ENCODE data around the gene LGI4. TPM values are rescaled to one million over a fixed set of nuclear protein-coding genes. Genes with fewer than 3 reads are reported as not detected.

The LGI4 gene
- total and polyA plus RNA-seq, 3 donors from 2014 or later: 4.5 to 7.9 (median 4.5) TPM

GRCh38 chr19:35100588-35101533, 34.0 kb downstream of the LGI4 start:
- WGBS, 2 donors: 74 to 75% methylated on average over 15 to 16 of the region's 16 CpGs
- Histone ChIP-seq H3K4me1 (no peaks in the 10 kb centered on the region), H3K27me3 (no peaks in the 10 kb centered on the region), H3K36me3 (ENCODE audit: low read depth, missing control alignments) (no peaks in the 10 kb centered on the region), H3K9me3 (no peaks in the 10 kb centered on the region), H3K27ac (no peak overlapping the region), H3K4me3 (no peak overlapping the region)
- TF ChIP-seq POLR2A (IDR thresholded peaks at IDR 0.05) (no peak), CTCF (IDR thresholded peaks at IDR 0.05) (no peak)
- no peak for DNase-seq
- intact Hi-C loops (cut with DNase I; ENCODE audit: low total_unique reads): no loop called here

- no peak for DNase-seq
- Histone ChIP-seq H3K4me3 (no peak overlapping the region), H3K4me1 (no peaks in the 10 kb centered on the region), H3K27me3 (no peaks in the 10 kb centered on the region), H3K27ac (no peak overlapping the region), H3K9me3 (no peaks in the 10 kb centered on the region), H3K36me3 (ENCODE audit: low read depth, missing control alignments) (no peaks in the 10 kb centered on the region)
- WGBS, 2 donors: 95 to 98% methylated on average over 10 to 13 of the region's 13 CpGs
- TF ChIP-seq POLR2A (IDR thresholded peaks at IDR 0.05): no peak
- no peak for TF ChIP-seq CTCF (IDR thresholded peaks at IDR 0.05)
- intact Hi-C loops (cut with DNase I; ENCODE audit: low total_unique reads): no loop called here
These were observed 35.0 kb downstream of the LGI4 start for GRCh38 chr19:35099897-35100275.

- no peak for TF ChIP-seq CTCF (IDR thresholded peaks at IDR 0.05)
- no peaks in the 10 kb centered on the region for H3K27me3 ChIP-seq
- intact Hi-C loops (cut with DNase I; ENCODE audit: low total_unique reads): no loop called here
- 82 to 86% methylated on average over 17 to 20 of the region's 21 CpGs for WGBS, 2 donors
- H3K4me1 ChIP-seq: no peaks in the 10 kb centered on the region
- H3K36me3 ChIP-seq (ENCODE audit: low read depth, missing control alignments): no peaks in the 10 kb centered on the region
- no peak overlapping the region for H3K27ac ChIP-seq
- H3K9me3 ChIP-seq: no peaks in the 10 kb centered on the region
- DNase-seq: no peak
- no peak overlapping the region for H3K4me3 ChIP-seq
These were observed 35.5 kb downstream of the LGI4 start for GRCh38 chr19:35099155-35099896.

GRCh38 chr19:35098413-35099049, 36.3 kb downstream of the LGI4 start:
- H3K36me3 ChIP-seq (ENCODE audit: low read depth, missing control alignments): no peaks in the 10 kb centered on the region
- WGBS, 2 donors: 80 to 82% methylated on average over 22 to 27 of the region's 29 CpGs
- no peak overlapping the region for H3K27ac ChIP-seq
- TF ChIP-seq POLR2A (IDR thresholded peaks at IDR 0.05) (no peak), CTCF (IDR thresholded peaks at IDR 0.05) (no peak)
- H3K9me3 ChIP-seq: no peaks in the 10 kb centered on the region
- H3K4me1 ChIP-seq: no peaks in the 10 kb centered on the region
- intact Hi-C loops (cut with DNase I; ENCODE audit: low total_unique reads): no loop called here
- no peaks in the 10 kb centered on the region for H3K27me3 ChIP-seq
- no peak overlapping the region for H3K4me3 ChIP-seq
- no peak for DNase-seq
